Panc1 (cell line): ENCODE results near the gene LRRC31. TPM values are rescaled to one million over a fixed set of nuclear protein-coding genes. Genes with fewer than 3 reads are reported as not detected.

Source experiments
- ATAC-seq: fragments of 200-7000 bp; cut with Tn5 transposase; 2 replicates; pipeline ENCODE4 v1.9.1; 2020; ENCODE audit warnings: mild to moderate bottlenecking, moderate library complexity
- BruUV-seq: library from RNA; stranded (reverse); fragments of 400-500 nt; replicated peaks from 2 replicates; lab custom pipeline; 2021; lab: Mats Ljungman, UMichigan
- CTCF ChIA-PET: fragments of 300-600 bp; sonication (Branson Sonifier 250); formaldehyde crosslinking; loops from one replicate; lab custom pipeline; 2022; ENCODE audit warnings: antibody characterized with exemption; lab: Charles Lee
- POLR2A ChIA-PET: fragments of 300-600 bp; sonication (Branson Sonifier 250); formaldehyde crosslinking; loops from one replicate; lab custom pipeline; 2022; ENCODE audit warnings: antibody characterized with exemption; lab: Charles Lee
- DNase-seq: peaks from one replicate; pipeline ENCODE4 v3.0.0-alpha.2; 2010; ENCODE audit warnings: low read depth, low spot score
- H3K27ac ChIP-seq: 2 replicates; pipeline ENCODE4 v1.5.1; 2011; ENCODE audit warnings: mild to moderate bottlenecking, low read length, inconsistent platforms
- H3K27me3 ChIP-seq: fragments of 200-500 bp; sonication (Bioruptor generic); 2 replicates; pipeline ENCODE4 v1.6.0; 2014; ENCODE audit warnings: low read length, inconsistent platforms; ENCODE audit not compliant: control insufficient read depth, insufficient read depth
- H3K36me3 ChIP-seq: fragments of 200-500 bp; sonication (Bioruptor generic); 2 replicates; pipeline ENCODE4 v1.5.1; 2014; ENCODE audit warnings: inconsistent platforms, mild to moderate bottlenecking, low read length, moderate library complexity; ENCODE audit not compliant: control insufficient read depth, insufficient read depth
- H3K4me1 ChIP-seq: 2 replicates; pipeline ENCODE4 v1.5.1; 2011; ENCODE audit warnings: inconsistent platforms, mild to moderate bottlenecking, low read length, moderate library complexity; ENCODE audit not compliant: control insufficient read depth, insufficient read depth
- H3K4me3 ChIP-seq, 2 experiments: 2 replicates each; pipeline ENCODE4 v1.5.1; 2011 to 2012; ENCODE audit warnings: low read depth in 2 of 2, low read length in 2 of 2, mild to moderate bottlenecking in 2 of 2, inconsistent platforms in 1 of 2, moderate library complexity in 1 of 2
- H3K9me3 ChIP-seq: fragments of 200-500 bp; sonication (Bioruptor generic); 2 replicates; pipeline ENCODE4 v1.5.1; 2014; ENCODE audit warnings: low read depth, mild to moderate bottlenecking, inconsistent platforms, low read length, moderate library complexity; ENCODE audit not compliant: control insufficient read depth, insufficient read depth
- POLR2AphosphoS5 ChIP-seq: IDR thresholded peaks from 2 replicates; pipeline ENCODE4 v1.6.1; 2012; ENCODE audit warnings: mild to moderate bottlenecking, low read depth, low read length, moderate library complexity
- TCF7L2 ChIP-seq: IDR thresholded peaks from 2 replicates; pipeline ENCODE4 v1.6.1; 2011; ENCODE audit warnings: mild to moderate bottlenecking, low read depth, low read length, inconsistent platforms
- in situ Hi-C: cut with HindIII; loops from 2 replicates; pipeline ENCODE4 v1.10.0; 2016; ENCODE audit warnings: low sequenced_read_pairs, low pct_unique_long_range_greater_than_20kb
- intact Hi-C: fragments of 100-400 bp; cut with micrococcal nuclease; formaldehyde crosslinking; loops from one replicate; pipeline ENCODE4 v1.10.0; 2022; ENCODE audit not compliant: unreplicated experiment
- total RNA-seq: library from RNA; stranded (reverse); gene quantifications from one replicate; pipeline ENCODE4 v1.2.1, GENCODE V29; 2021; ENCODE audit not compliant: unreplicated experiment
- TF ChIP-seq, protein P1 (sequence below): fragments of 450-650 bp; IDR thresholded peaks from 2 replicates; pipeline ENCODE4 v1.5.1; 2017; ENCODE audit warnings: mild to moderate bottlenecking
- TF ChIP-seq, protein P2 (sequence below), 2 experiments: IDR thresholded peaks; 2 replicates each; pipeline ENCODE4 v1.6.1; 2011 to 2012; ENCODE audit warnings: low read depth in 2 of 2, control low read depth in 1 of 2, low read length in 1 of 2, mild to moderate bottlenecking in 1 of 2, moderate library complexity in 1 of 2; ENCODE audit not compliant: insufficient read depth in 1 of 2

The LRRC31 gene
- total RNA-seq, 1 experiment from 2014 or later: not detected

DNA sequence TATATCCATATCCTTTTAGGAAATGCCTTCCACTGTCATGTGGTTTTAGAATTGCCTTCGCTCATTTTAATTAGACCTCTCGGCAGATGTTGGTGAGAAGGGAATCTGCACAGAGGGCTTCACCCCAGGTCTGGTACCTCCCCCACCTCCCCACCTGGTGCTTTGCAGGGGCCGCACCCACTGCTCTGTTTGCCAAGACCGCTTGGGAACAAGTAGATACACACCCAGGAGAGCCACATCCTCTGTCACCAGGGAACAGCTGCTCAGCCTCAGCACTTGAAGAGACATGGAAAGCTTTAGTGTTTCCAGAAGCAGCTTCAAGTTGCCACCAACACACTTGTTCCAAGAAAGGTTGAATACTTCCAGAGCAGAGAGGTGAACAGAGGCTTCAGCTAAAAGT lies 21.8 kb downstream of the LRRC31 start:
- POLR2A ChIA-PET: no interaction called here
- CTCF ChIA-PET: no interaction called here

DNA sequence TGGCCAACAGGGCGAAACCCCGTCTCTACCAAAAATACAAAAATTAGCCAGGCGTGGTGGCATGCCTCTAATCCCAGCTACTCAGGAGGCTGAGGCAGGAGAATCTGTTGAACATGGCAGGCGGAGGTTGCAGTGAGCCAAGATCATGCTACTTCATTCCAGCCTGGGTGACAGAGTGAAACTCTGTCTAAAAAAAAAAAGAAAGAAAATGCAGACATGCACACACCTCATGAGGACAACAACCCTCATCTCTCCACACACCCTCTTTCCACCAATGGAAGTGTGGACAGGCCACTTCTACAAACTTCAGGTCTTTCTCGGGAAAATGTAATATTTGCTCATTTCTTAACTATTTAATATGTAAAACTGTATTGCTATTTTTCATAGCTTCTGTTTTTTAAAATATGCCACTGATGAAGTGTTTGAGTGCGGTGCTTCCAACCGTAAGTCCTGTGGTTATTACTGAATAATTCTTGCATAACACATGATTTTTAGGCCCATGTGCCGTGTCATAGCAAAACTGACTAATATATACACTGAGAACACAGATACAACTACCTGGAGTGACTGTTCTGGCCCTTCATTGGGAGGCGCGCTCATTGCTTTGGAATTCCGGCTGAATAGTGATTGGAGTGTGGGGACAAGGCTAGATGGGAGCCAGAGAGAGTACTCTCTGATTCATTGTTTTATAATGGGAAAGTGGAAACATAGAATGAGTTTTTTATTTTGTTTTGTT lies 23.1 kb downstream of the LRRC31 start:
- Histone ChIP-seq H3K4me3 (no peak overlapping the region), H3K9me3 (no peaks in the 10 kb centered on the region), H3K4me1 (no peaks in the 10 kb centered on the region), H3K27ac (no peak overlapping the region), H3K36me3 (no peaks in the 10 kb centered on the region), H3K27me3 (peaks cover 2% of the 10 kb centered on the region; the same call in 1 of the 2 replicates)
- CTCF ChIA-PET: no interaction called here
- DNase-seq: no peak
- ATAC-seq: no peak
- in situ Hi-C loops (no loop called here), intact Hi-C loops (no loop called here)
- TF ChIP-seq, protein P1, sequence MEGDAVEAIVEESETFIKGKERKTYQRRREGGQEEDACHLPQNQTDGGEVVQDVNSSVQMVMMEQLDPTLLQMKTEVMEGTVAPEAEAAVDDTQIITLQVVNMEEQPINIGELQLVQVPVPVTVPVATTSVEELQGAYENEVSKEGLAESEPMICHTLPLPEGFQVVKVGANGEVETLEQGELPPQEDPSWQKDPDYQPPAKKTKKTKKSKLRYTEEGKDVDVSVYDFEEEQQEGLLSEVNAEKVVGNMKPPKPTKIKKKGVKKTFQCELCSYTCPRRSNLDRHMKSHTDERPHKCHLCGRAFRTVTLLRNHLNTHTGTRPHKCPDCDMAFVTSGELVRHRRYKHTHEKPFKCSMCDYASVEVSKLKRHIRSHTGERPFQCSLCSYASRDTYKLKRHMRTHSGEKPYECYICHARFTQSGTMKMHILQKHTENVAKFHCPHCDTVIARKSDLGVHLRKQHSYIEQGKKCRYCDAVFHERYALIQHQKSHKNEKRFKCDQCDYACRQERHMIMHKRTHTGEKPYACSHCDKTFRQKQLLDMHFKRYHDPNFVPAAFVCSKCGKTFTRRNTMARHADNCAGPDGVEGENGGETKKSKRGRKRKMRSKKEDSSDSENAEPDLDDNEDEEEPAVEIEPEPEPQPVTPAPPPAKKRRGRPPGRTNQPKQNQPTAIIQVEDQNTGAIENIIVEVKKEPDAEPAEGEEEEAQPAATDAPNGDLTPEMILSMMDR: no peak
- no peak for TF ChIP-seq POLR2AphosphoS5
- no peak for TF ChIP-seq TCF7L2
- POLR2A ChIA-PET: no interaction called here
- no TSS peak for BruUV-seq

More for the DNA sequence above, 21.8 kb downstream of the LRRC31 start:
- no peak overlapping the region for H3K4me3 ChIP-seq
- in situ Hi-C loops: no loop called here
- no peaks in the 10 kb centered on the region for H3K36me3 ChIP-seq
- H3K27me3 ChIP-seq: peaks cover 2% of the 10 kb centered on the region; the same call in 1 of the 2 replicates
- DNase-seq (no peak), ATAC-seq (no peak)
- no TSS peak for BruUV-seq
- intact Hi-C loops: no loop called here
- no peaks in the 10 kb centered on the region for H3K4me1 ChIP-seq
- TF ChIP-seq, protein P2, sequence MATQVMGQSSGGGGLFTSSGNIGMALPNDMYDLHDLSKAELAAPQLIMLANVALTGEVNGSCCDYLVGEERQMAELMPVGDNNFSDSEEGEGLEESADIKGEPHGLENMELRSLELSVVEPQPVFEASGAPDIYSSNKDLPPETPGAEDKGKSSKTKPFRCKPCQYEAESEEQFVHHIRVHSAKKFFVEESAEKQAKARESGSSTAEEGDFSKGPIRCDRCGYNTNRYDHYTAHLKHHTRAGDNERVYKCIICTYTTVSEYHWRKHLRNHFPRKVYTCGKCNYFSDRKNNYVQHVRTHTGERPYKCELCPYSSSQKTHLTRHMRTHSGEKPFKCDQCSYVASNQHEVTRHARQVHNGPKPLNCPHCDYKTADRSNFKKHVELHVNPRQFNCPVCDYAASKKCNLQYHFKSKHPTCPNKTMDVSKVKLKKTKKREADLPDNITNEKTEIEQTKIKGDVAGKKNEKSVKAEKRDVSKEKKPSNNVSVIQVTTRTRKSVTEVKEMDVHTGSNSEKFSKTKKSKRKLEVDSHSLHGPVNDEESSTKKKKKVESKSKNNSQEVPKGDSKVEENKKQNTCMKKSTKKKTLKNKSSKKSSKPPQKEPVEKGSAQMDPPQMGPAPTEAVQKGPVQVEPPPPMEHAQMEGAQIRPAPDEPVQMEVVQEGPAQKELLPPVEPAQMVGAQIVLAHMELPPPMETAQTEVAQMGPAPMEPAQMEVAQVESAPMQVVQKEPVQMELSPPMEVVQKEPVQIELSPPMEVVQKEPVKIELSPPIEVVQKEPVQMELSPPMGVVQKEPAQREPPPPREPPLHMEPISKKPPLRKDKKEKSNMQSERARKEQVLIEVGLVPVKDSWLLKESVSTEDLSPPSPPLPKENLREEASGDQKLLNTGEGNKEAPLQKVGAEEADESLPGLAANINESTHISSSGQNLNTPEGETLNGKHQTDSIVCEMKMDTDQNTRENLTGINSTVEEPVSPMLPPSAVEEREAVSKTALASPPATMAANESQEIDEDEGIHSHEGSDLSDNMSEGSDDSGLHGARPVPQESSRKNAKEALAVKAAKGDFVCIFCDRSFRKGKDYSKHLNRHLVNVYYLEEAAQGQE (IDR thresholded peaks at IDR 0.05; ENCODE audit: insufficient read depth in 1 of 2, low read depth in 2 of 2, low read length in 1 of 2): no peak
- no peak for TF ChIP-seq TCF7L2
- TF ChIP-seq, protein P1: no peak
- H3K27ac ChIP-seq: no peak overlapping the region
- H3K9me3 ChIP-seq: no peaks in the 10 kb centered on the region
